A549 (cell line): Measurements from ENCODE around the gene PBX2.
"Not testable (repeated sequence)": the region's sequence is repeated elsewhere in the genome, so short reads cannot be mapped to it uniquely, and the experiment has no call there.

ENCODE experiments used
- CEBPB ChIP-seq, 2 experiments: fragments of >200 bp in 1 of 2; sonication (Bioruptor Twin) in 1 of 2; formaldehyde crosslinking in 1 of 2; IDR thresholded peaks; 2 replicates each; pipeline ENCODE4 v1.6.1; 2012 to 2016
- CHD2 ChIP-seq: fragments of 150-350 bp; IDR thresholded peaks from 2 replicates; pipeline ENCODE4 v1.6.1; 2014; ENCODE audit warnings: low read length; ENCODE audit not compliant: partially characterized antibody
- CHD4 ChIP-seq: fragments of 200-600 bp; sonication (generic); IDR thresholded peaks from 2 replicates; pipeline ENCODE4 v1.6.1; 2016; ENCODE audit warnings: antibody characterized with exemption, mild to moderate bottlenecking, borderline replicate concordance
- CTCF ChIP-seq: fragments of >200 bp; sonication (Bioruptor Twin); formaldehyde crosslinking; IDR thresholded peaks from 3 replicates; pipeline ENCODE4 v1.5.1; 2016
- EHF ChIP-seq: fragments of 250-450 bp; sonication (Bioruptor Pico); IDR thresholded peaks from 2 replicates; pipeline ENCODE4 v1.5.0; 2020; ENCODE audit warnings: mild to moderate bottlenecking
- ELK1 ChIP-seq: fragments of 150-350 bp; IDR thresholded peaks from 2 replicates; pipeline ENCODE4 v1.6.1; 2014; ENCODE audit warnings: low read depth, mild to moderate bottlenecking, low read length
- FOSL2 ChIP-seq, 2 experiments: fragments of 450-650 bp in 1 of 2; fragments of >200 bp in 1 of 2; sonication (Bioruptor Twin) in 1 of 2; formaldehyde crosslinking; IDR thresholded peaks; 2 replicates each; pipeline versions ENCODE4 v1.5.0 to v1.6.1; 2016 to 2020; ENCODE audit warnings: mild to moderate bottlenecking in 1 of 2, moderate library complexity in 1 of 2
- MAFK ChIP-seq: fragments of 450-650 bp; IDR thresholded peaks from 2 replicates; pipeline ENCODE4 v1.6.1; 2014; ENCODE audit not compliant: partially characterized antibody
- NFE2L2 ChIP-seq: fragments of 150-350 bp; conservative IDR thresholded peaks from 2 replicates; pipeline ENCODE4 v1.6.1; 2014; ENCODE audit warnings: low read length
- POLR2A ChIP-seq: IDR thresholded peaks from 2 replicates; pipeline ENCODE4 v1.6.1; 2012; ENCODE audit warnings: mild to moderate bottlenecking, low read length
- RAD21 ChIP-seq, 2 experiments: fragments of >200 bp in 1 of 2; sonication (Bioruptor Twin) in 1 of 2; formaldehyde crosslinking in 1 of 2; IDR thresholded peaks in 1 of 2; conservative IDR thresholded peaks in 1 of 2; 2 replicates in 1 of 2; 3 replicates in 1 of 2; pipeline ENCODE4 v1.6.1; 2012 to 2018; ENCODE audit warnings: inconsistent platforms in 1 of 2
- RCOR1 ChIP-seq: fragments of 150-350 bp; IDR thresholded peaks from 2 replicates; pipeline ENCODE4 v1.6.1; 2014; ENCODE audit warnings: antibody characterized with exemption, low read length, low read depth
- SREBF2 ChIP-seq: fragments of 450-650 bp; IDR thresholded peaks from 2 replicates; pipeline ENCODE4 v1.6.1; 2014; ENCODE audit warnings: mild to moderate bottlenecking, moderate library complexity

- not testable (repeated sequence) for TF ChIP-seq SREBF2; CTCF; RCOR1; POLR2A; RAD21 (conservative IDR thresholded peaks at IDR 0.05 in 1 of 2, IDR thresholded peaks at IDR 0.05 in 1 of 2); ELK1; CEBPB (IDR thresholded peaks at IDR 0.05); CHD4; EHF (CRISPR knock-in tag); FOSL2 (IDR thresholded peaks at IDR 0.05); FOSL2 (CRISPR knock-in tag; IDR thresholded peaks at IDR 0.05); CHD2; MAFK; NFE2L2
Observed at GRCh38 chr6:32187725-32188380, 2.1 kb downstream of the PBX2 start.
